Measurements from ENCODE around the gene AURKAIP1. TPM values are rescaled to one million over a fixed set of nuclear protein-coding genes. Genes with fewer than 3 reads are reported as not detected.
A peak's percentile ranks its signal among the peaks of the same experiment; 100 is the strongest.

The AURKAIP1 gene
- total and polyA plus RNA-seq, 9 of the 15 experiments (the other 6 are each of a cell fraction or from before 2014, with no cell fraction given): 7.8 to 478 (median 92.0) TPM

DNA sequence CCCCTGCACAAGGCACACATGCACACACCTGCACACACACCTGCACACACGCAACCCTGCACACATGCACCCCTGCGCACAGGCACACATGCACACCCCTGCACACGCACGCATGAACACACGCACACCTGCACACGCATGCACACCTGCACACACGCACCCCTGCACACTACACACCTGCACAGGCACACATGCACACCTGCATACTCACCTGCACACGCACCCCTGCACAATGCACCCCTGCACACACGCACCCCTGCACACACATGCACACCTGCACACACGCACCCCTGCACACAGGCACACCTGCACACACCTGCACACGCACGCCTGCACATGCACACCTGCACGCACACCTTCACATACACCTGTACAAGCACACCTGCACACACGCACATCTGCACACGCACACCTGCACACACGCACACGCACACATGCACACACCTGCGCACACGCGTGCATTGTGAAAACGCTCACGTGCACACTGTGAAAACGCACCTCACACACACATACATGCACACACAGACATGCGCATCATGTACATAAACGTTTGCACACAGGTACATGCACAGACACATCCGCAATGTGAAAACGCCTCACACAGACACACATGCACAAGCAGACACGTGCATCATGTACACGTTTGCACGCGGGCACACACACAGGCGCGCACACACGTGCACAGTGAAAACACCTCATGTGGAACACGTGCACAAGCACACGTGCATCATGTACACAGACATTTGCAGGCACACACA, 34.0 kb downstream of the AURKAIP1 start (continued):
- TF ChIP-seq SAFB (IDR thresholded peaks at IDR 0.05; ENCODE audit: borderline replicate concordance, low read depth, low read length): no peak
- peak; percentile 29; the same call in 1 of the 2 replicates for TF ChIP-seq TARDBP (IDR thresholded peaks at IDR 0.05)
- TF ChIP-seq, protein P1, sequence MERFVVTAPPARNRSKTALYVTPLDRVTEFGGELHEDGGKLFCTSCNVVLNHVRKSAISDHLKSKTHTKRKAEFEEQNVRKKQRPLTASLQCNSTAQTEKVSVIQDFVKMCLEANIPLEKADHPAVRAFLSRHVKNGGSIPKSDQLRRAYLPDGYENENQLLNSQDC (CRISPR knock-in tag; IDR thresholded peaks at IDR 0.05): no peak

- in situ Hi-C loops (cut with MboI) (no loop called here), intact Hi-C loops (cut with micrococcal nuclease) (no loop called here)
- Histone ChIP-seq H3K36me3 (ENCODE audit: control insufficient read depth, insufficient read depth, low read length) (peaks cover 88% of the 10 kb centered on the region; the same call in 2 of the 3 replicates), H3K27ac (ENCODE audit: extremely low read depth, low read depth, low read length) (no peak overlapping the region), H3K4me1 (replicated peaks in 1 of 2; ENCODE audit: control insufficient read depth in 2 of 2, insufficient read depth in 2 of 2, low read length in 2 of 2) (peaks cover 3 to 88% of the 10 kb centered on the region in 2 experiments; a peak in 2 of 5 replicates), H3K79me2 (ENCODE audit: control insufficient read depth, insufficient read depth, low read length) (peaks cover 26% of the 10 kb centered on the region), H3K9me1 (ENCODE audit: control insufficient read depth, insufficient read depth, low read length) (peaks cover 9% of the 10 kb centered on the region), H3K4me2 (ENCODE audit: insufficient read depth, low read length) (no peak overlapping the region), H3K4me3 (no peak overlapping the region), H3K9me3 (replicated peaks; ENCODE audit: control insufficient read depth, insufficient read depth, low read depth, low read length) (peaks cover 2% of the 10 kb centered on the region; the same call in 1 of the 2 replicates), H4K20me1 (replicated peaks; ENCODE audit: control insufficient read depth, insufficient read depth, low read length) (peaks cover 29% of the 10 kb centered on the region; the same call in 1 of the 2 replicates), H3K9ac (ENCODE audit: insufficient read depth in 1 of 2, low read depth in 2 of 2, low read length in 2 of 2) (no peak overlapping the region), H2AFZ (ENCODE audit: low read depth, low read length) (no peak overlapping the region), H3K27me3 (ENCODE audit: control insufficient read depth in 2 of 2, insufficient read depth in 2 of 2, low read length in 2 of 2) (no peaks in the 10 kb centered on the region)
- ChIA-PET POLR2A (no interaction called here), CTCF (ENCODE audit: low intra/inter-chr PET ratio) (no interaction called here)
- BruUV-seq (replicated peaks): no TSS peak
- DNase-seq (ENCODE audit: extremely low read depth in 1 of 4, low spot score in 3 of 4) (no peak), FAIRE-seq (no peak), ATAC-seq (no peak)
- WGBS (ENCODE audit: insufficient coverage, low coverage, missing lambda C conversion rate): 90% methylated on average over 22 of the region's 23 CpGs
- no peak for TF ChIP-seq MED1 (CRISPR knock-in tag; IDR thresholded peaks at IDR 0.05; ENCODE audit: borderline replicate concordance)
- TF ChIP-seq SMAD3 (CRISPR knock-in tag; conservative IDR thresholded peaks at IDR 0.05): no peak
- no peak for TF ChIP-seq NFIC (IDR thresholded peaks at IDR 0.05)
Measured at GRCh38 chr1:1340185-1340584, 34.8 kb downstream of the AURKAIP1 start.

Measured in K562 (cell line).